ENCODE measurements around the gene RAP1A. TPM values are rescaled to one million over a fixed set of nuclear protein-coding genes. Genes with fewer than 3 reads are reported as not detected.

RAP1A gene
- polyA plus RNA-seq, 1 experiment, result 78.1 TPM

DNA sequence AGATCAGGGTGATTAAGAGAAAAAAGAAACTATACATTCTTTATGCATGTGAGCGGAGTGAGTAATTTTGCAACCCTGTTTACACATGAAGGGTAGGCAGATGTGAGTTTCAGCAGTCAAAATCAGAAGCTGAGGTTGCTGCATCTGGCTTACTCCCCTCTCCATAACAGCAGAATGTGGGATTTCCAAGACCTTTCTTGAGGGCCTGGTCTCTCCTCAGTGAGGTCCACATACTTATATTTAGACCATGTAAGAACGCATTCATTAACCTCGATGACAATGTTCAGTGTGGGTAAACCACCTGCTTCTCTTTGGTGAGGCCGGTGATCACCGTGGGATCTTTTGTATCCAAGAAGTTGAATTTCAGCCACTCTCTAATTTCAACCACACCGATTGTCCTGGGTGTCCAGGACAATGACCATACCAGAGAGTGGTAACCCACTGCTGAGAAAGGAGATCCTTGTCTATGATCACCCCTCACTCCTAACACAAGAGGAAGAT, 18.7 kb upstream of the RAP1A start:
- CTCF ChIA-PET, result interaction anchor here (2.0 kb wide), 1 partner anchor 93 kb away, joined by 11 read pairs; no protein-coding TSS in a partner anchor
- TF ChIP-seq, protein P1, sequence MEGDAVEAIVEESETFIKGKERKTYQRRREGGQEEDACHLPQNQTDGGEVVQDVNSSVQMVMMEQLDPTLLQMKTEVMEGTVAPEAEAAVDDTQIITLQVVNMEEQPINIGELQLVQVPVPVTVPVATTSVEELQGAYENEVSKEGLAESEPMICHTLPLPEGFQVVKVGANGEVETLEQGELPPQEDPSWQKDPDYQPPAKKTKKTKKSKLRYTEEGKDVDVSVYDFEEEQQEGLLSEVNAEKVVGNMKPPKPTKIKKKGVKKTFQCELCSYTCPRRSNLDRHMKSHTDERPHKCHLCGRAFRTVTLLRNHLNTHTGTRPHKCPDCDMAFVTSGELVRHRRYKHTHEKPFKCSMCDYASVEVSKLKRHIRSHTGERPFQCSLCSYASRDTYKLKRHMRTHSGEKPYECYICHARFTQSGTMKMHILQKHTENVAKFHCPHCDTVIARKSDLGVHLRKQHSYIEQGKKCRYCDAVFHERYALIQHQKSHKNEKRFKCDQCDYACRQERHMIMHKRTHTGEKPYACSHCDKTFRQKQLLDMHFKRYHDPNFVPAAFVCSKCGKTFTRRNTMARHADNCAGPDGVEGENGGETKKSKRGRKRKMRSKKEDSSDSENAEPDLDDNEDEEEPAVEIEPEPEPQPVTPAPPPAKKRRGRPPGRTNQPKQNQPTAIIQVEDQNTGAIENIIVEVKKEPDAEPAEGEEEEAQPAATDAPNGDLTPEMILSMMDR (IDR thresholded peaks at IDR 0.05; ENCODE audit: low read depth, low read length), result no peak
- no peak for DNase-seq (ENCODE audit: low read depth, low spot score)
- Histone ChIP-seq H3K4me3 (ENCODE audit: low read depth, low read length) (no peak overlapping the region), H3K27ac (ENCODE audit: low read depth, low read length) (no peak overlapping the region), H3K27me3 (ENCODE audit: control insufficient read depth, insufficient read depth, low read length) (no peaks in the 10 kb centered on the region), H3K9me3 (ENCODE audit: control insufficient read depth, insufficient read depth, low read length) (no peaks in the 10 kb centered on the region)
- POLR2A ChIA-PET, result interaction anchor here (0.7 kb wide), 1 partner anchor 19 kb away, joined by 3 read pairs; the partner anchor contains the start of gene RAP1A

DNA sequence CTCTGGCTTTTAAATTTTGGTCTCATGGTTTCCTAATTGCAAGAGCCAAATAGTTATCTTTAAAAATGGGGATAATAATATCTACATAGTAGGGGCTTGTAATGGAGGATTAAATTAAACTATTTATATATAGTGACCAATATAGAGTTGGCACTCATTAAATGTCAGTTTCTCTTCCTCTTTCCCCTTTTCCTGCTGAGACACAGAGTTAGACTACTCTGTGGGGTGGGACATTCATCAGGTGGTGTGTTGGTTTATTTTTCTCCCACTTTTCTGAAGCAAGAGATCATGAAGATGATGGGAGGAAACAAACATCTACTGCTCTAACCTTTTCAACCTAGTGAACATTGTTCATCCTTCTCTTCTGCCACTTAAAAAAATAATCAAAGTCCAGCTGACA, 17.3 kb upstream of the RAP1A start:
- TF ChIP-seq, protein P1 (IDR thresholded peaks at IDR 0.05; ENCODE audit: low read depth, low read length), result no peak
- no peak for DNase-seq (ENCODE audit: low read depth, low spot score)
- Histone ChIP-seq H3K27ac (ENCODE audit: low read depth, low read length) (no peak overlapping the region), H3K27me3 (ENCODE audit: control insufficient read depth, insufficient read depth, low read length) (no peaks in the 10 kb centered on the region), H3K4me3 (ENCODE audit: low read depth, low read length) (no peak overlapping the region), H3K9me3 (ENCODE audit: control insufficient read depth, insufficient read depth, low read length) (no peaks in the 10 kb centered on the region)
- ChIA-PET POLR2A (no interaction called here), CTCF (no interaction called here)

DNA sequence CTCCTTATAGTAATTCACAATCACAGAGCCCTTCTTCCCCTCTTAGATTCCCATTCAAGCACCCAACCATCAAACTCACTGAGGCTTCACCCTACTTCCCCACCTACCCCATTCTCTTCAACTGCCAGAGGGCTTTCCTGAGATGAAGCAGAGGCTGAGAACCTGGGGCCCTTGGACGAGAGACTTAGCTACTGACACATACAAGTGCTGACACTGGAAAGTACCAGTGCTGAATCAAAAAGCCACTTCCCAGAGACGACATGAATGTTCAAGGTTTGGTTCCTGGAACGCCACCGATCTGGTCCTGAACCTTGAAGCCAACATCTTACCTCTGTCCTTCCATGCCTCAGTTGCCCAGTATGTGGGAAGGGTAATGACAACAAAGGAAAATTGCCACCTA, 16.6 kb upstream of the RAP1A start:
- Histone ChIP-seq H3K9me3 (ENCODE audit: control insufficient read depth, insufficient read depth, low read length) (no peaks in the 10 kb centered on the region), H3K27ac (ENCODE audit: low read depth, low read length) (no peak overlapping the region), H3K4me3 (ENCODE audit: low read depth, low read length) (no peak overlapping the region), H3K27me3 (ENCODE audit: control insufficient read depth, insufficient read depth, low read length) (no peaks in the 10 kb centered on the region)
- DNase-seq (ENCODE audit: low read depth, low spot score), result no peak
- TF ChIP-seq, protein P1 (IDR thresholded peaks at IDR 0.05; ENCODE audit: low read depth, low read length), result no peak
- ChIA-PET CTCF (interaction anchor here (2.2 kb wide), 1 partner anchor 95 kb away, joined by 8 read pairs; no protein-coding TSS in a partner anchor), POLR2A (no interaction called here)

DNA sequence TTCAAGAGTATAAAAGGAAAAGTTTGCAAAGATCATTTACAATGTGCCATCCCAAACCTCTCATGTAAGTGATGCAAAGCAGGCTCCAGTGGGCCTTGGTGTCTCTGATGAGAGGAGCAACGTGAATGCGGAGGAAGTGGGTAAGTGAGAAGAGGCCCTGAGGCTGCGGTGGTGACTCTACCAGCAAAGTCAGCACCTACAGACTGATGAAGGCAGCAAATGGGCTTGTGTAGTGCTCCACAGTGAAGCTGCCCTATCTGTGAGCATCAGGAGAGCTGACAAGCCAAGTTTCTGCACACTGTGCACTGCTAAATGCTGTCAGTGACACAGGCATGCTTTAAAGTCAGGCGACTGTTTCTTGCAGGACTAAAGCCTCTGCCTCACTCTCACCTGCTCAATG, 15.6 kb upstream of the RAP1A start:
- TF ChIP-seq, protein P1 (IDR thresholded peaks at IDR 0.05; ENCODE audit: low read depth, low read length), result no peak
- Histone ChIP-seq H3K4me3 (ENCODE audit: low read depth, low read length) (no peak overlapping the region), H3K27ac (ENCODE audit: low read depth, low read length) (no peak overlapping the region), H3K27me3 (ENCODE audit: control insufficient read depth, insufficient read depth, low read length) (no peaks in the 10 kb centered on the region), H3K9me3 (ENCODE audit: control insufficient read depth, insufficient read depth, low read length) (peaks cover 4% of the 10 kb centered on the region; the same call in 1 of the 2 replicates)
- POLR2A ChIA-PET, result no interaction called here
- DNase-seq (ENCODE audit: low read depth, low spot score), result no peak
- CTCF ChIA-PET, result interaction anchor here (2.2 kb wide), 1 partner anchor 96 kb away, joined by 8 read pairs; no protein-coding TSS in a partner anchor

DNA sequence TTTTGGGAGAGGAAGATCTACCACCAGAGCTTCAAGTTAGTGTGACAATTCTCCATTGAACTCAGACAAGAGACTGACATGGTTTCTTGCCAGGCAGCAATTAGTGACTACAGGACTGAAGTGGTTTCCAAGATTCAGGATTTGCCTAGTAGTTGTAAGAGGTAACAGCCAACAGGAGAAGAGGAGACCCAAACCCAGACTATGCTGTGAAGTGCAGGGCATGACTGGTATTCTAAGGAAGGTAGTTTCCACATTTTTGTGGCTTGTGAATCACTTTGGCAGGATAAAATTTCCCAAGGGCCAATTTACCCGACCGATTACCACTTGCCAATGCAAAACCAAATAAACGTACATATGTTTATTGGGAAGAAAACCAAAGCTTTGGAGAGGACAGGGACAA, 14.7 kb upstream of the RAP1A start:
- peaks cover 4% of the 10 kb centered on the region; the same call in 1 of the 2 replicates for H3K9me3 ChIP-seq (ENCODE audit: control insufficient read depth, insufficient read depth, low read length)
- TF ChIP-seq, protein P1 (IDR thresholded peaks at IDR 0.05; ENCODE audit: low read depth, low read length), result no peak
- no peak overlapping the region for H3K27ac ChIP-seq (ENCODE audit: low read depth, low read length)
- no peak for DNase-seq (ENCODE audit: low read depth, low spot score)
- no peak overlapping the region for H3K4me3 ChIP-seq (ENCODE audit: low read depth, low read length)
- H3K27me3 ChIP-seq (ENCODE audit: control insufficient read depth, insufficient read depth, low read length), result no peaks in the 10 kb centered on the region
- CTCF ChIA-PET, result interaction anchor here (2.2 kb wide), 1 partner anchor 97 kb away, joined by 8 read pairs; no protein-coding TSS in a partner anchor
- POLR2A ChIA-PET, result interaction anchor here (0.5 kb wide), 1 partner anchor 83 kb away, joined by 4 read pairs; no protein-coding TSS in a partner anchor
